AG08396 (cell line): ENCODE data around the gene ATP5PO.
A peak's percentile ranks its signal among the peaks of the same experiment; 100 is the strongest.
"Not testable (repeated sequence)": the region's sequence is repeated elsewhere in the genome, so short reads cannot be mapped to it uniquely, and the experiment has no call there.

ENCODE experiments used
- DNase-seq: peaks from one replicate; pipeline ENCODE4 v3.0.0; 2012; ENCODE audit warnings: low spot score, mixed read lengths

ATP5PO gene

GRCh38 chr21:33940164-33940880 lies 24.7 kb upstream of the ATP5PO start:
- no peak for DNase-seq

- no peak for DNase-seq
Measured at GRCh38 chr21:33939226-33939625, 23.6 kb upstream of the ATP5PO start.

- DNase-seq: no peak
Measured at GRCh38 chr21:33938381-33938780, 22.8 kb upstream of the ATP5PO start.

GRCh38 chr21:33937931-33938339 lies 22.3 kb upstream of the ATP5PO start:
- DNase-seq: no peak

- DNase-seq: no peak
Measured at GRCh38 chr21:33937146-33937545, 21.5 kb upstream of the ATP5PO start.

GRCh38 chr21:33936301-33937038 lies 20.9 kb upstream of the ATP5PO start:
- no peak for DNase-seq

- DNase-seq: no peak
Measured at GRCh38 chr21:33932731-33933130, 17.1 kb upstream of the ATP5PO start.

- no peak for DNase-seq
Measured at GRCh38 chr21:33931799-33932390, 16.3 kb upstream of the ATP5PO start.

GRCh38 chr21:33931052-33931798 lies 15.6 kb upstream of the ATP5PO start:
- DNase-seq: not testable (repeated sequence)

GRCh38 chr21:33926248-33926647 lies 10.6 kb upstream of the ATP5PO start:
- not testable (repeated sequence) for DNase-seq

- no peak for DNase-seq
Measured at GRCh38 chr21:33924766-33925100, 9.1 kb upstream of the ATP5PO start.

- DNase-seq: peak; percentile 77
Measured at GRCh38 chr21:33924079-33924765, 8.6 kb upstream of the ATP5PO start.

- DNase-seq: no peak
Measured at GRCh38 chr21:33917421-33917820, 1.8 kb upstream of the ATP5PO start.

- DNase-seq: no peak
Measured at GRCh38 chr21:33916200-33916567, 580 bp upstream of the ATP5PO start.

- no peak for DNase-seq
Measured at GRCh38 chr21:33914188-33914587, 1.4 kb downstream of the ATP5PO start.

- no peak for DNase-seq
Measured at GRCh38 chr21:33909756-33910155, 5.8 kb downstream of the ATP5PO start.

GRCh38 chr21:33908760-33909159 lies 6.8 kb downstream of the ATP5PO start:
- no peak for DNase-seq

GRCh38 chr21:33904041-33904440 lies 11.6 kb downstream of the ATP5PO start:
- no peak for DNase-seq

- no peak for DNase-seq
Measured at GRCh38 chr21:33902349-33902748, 13.3 kb downstream of the ATP5PO start.

- DNase-seq: peak; percentile 45
Measured at GRCh38 chr21:33901412-33902288, 14.0 kb downstream of the ATP5PO start.

GRCh38 chr21:33899199-33899598 lies 16.4 kb downstream of the ATP5PO start:
- DNase-seq: no peak
